Vagina (tissue), 2 donors: ENCODE data around the gene LCN1. TPM values are rescaled to one million over a fixed set of nuclear protein-coding genes. Genes with fewer than 3 reads are reported as not detected.

Experiments used
- DNase-seq, 2 donors: peaks; one replicate each; pipeline ENCODE4 v3.0.0-alpha.2; 2017; ENCODE audit errors: extremely low spot score in 2 of 2
- H3K27ac ChIP-seq: fragments of 200-600 bp; sonication (generic); one replicate; pipeline ENCODE4 v1.5.1; 2019
- H3K27me3 ChIP-seq: fragments of 200-600 bp; sonication (generic); one replicate; pipeline ENCODE4 v1.5.1; 2019
- H3K36me3 ChIP-seq, 2 donors: fragments of 200-600 bp; sonication (generic); one replicate each; pipeline ENCODE4 v1.5.1; 2017 to 2019
- H3K4me1 ChIP-seq: fragments of 200-600 bp; sonication (generic); one replicate; pipeline ENCODE4 v1.5.1; 2019
- H3K4me3 ChIP-seq, 2 donors: fragments of 200-600 bp; sonication (generic); 1 replicate in 1 of 2; 2 replicates in 1 of 2; pipeline ENCODE4 v1.5.1; 2016 to 2019
- H3K9me3 ChIP-seq: fragments of 200-600 bp; sonication (generic); one replicate; pipeline ENCODE4 v1.5.1; 2019
- POLR2A ChIP-seq, 2 donors: fragments of 450-650 bp; IDR thresholded peaks; one replicate each; pipeline ENCODE4 v1.6.1; 2017; ENCODE audit warnings: antibody characterized with exemption in 2 of 2, mild to moderate bottlenecking in 2 of 2, moderate library complexity in 2 of 2
- POLR2AphosphoS5 ChIP-seq, 2 donors: sonication (generic); formaldehyde crosslinking; IDR thresholded peaks; one replicate each; pipeline ENCODE4 v1.9.0; 2017; ENCODE audit warnings: antibody characterized with exemption in 2 of 2, mild to moderate bottlenecking in 2 of 2, low read depth in 1 of 2; ENCODE audit not compliant: insufficient read depth in 1 of 2
- intact Hi-C: fragments of 100-400 bp; cut with DNase I; formaldehyde crosslinking; loops from one replicate; pipeline ENCODE4 v1.15.1; 2023
- total RNA-seq: library from RNA; depleted of rRNA; stranded (reverse); fragments of >200 nt; gene quantifications from one replicate; pipeline ENCODE4 v1.2.3, GENCODE V29; 2016
- TF ChIP-seq, protein P1 (sequence below), 3 experiments: fragments of 450-650 bp in 2 of 3; fragments of 200-600 bp in 1 of 3; sonication (generic) in 1 of 3; IDR thresholded peaks; one replicate each; pipeline ENCODE4 v1.5.1; 2017 to 2019; ENCODE audit warnings: antibody characterized with exemption in 3 of 3, mild to moderate bottlenecking in 2 of 3, moderate library complexity in 2 of 3

LCN1 gene
- total RNA-seq, 1 donor from 2014 or later: not detected

- TF ChIP-seq, protein P1, sequence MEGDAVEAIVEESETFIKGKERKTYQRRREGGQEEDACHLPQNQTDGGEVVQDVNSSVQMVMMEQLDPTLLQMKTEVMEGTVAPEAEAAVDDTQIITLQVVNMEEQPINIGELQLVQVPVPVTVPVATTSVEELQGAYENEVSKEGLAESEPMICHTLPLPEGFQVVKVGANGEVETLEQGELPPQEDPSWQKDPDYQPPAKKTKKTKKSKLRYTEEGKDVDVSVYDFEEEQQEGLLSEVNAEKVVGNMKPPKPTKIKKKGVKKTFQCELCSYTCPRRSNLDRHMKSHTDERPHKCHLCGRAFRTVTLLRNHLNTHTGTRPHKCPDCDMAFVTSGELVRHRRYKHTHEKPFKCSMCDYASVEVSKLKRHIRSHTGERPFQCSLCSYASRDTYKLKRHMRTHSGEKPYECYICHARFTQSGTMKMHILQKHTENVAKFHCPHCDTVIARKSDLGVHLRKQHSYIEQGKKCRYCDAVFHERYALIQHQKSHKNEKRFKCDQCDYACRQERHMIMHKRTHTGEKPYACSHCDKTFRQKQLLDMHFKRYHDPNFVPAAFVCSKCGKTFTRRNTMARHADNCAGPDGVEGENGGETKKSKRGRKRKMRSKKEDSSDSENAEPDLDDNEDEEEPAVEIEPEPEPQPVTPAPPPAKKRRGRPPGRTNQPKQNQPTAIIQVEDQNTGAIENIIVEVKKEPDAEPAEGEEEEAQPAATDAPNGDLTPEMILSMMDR (IDR thresholded peaks at IDR 0.05): no peak
- TF ChIP-seq POLR2A (IDR thresholded peaks at IDR 0.05): no peak
- no peak for TF ChIP-seq POLR2AphosphoS5 (IDR thresholded peaks at IDR 0.05; ENCODE audit: insufficient read depth in 1 of 2, low read depth in 1 of 2)
- no peaks in the 10 kb centered on the region for H3K4me1 ChIP-seq
- intact Hi-C loops: no loop called here
- H3K4me3 ChIP-seq: no peak overlapping the region
- no peak overlapping the region for H3K27ac ChIP-seq
- no peaks in the 10 kb centered on the region for H3K9me3 ChIP-seq
- no peaks in the 10 kb centered on the region for H3K27me3 ChIP-seq
- H3K36me3 ChIP-seq: no peaks in the 10 kb centered on the region
- no peak for DNase-seq
Observed at GRCh38 chr9:135492886-135493669, 28.2 kb upstream of the LCN1 start.

DNA sequence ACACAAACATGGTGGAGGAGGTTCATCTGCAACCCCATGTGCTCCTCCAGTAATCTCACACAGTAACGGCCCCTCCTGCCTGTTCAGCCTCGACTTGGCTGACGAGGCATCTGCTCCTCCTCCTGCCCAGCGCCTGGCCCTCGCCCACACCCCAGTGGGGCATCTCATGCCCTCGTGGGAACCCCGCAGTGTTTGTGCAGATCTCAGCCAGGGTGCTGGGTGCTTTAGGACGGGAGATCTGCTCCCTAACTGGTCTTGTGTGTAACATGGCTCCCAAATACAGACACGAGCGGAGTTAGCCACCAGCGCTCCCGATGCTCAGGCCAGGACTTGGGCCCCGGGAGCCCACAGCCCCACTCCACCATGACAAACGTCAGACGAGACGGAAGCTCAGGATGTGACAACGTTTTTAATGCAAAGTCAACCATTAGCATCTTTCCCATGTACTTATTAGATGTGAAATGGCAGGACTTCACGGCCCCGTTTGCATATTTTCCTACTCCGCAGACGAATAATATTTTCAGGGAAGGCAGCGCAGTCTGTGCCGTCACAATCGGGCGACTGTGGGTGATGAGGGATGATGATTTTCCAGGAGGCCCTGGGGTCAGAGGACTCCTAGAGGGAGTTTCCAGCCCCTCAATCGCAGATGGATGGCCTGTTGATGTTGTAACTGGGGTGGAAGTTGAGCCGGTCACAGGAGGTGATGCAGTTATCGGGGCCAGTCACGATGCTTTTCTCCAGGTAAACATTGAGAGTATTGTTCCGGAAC, 26.3 kb upstream of the LCN1 start:
- H3K4me3 ChIP-seq: no peak overlapping the region
- TF ChIP-seq POLR2A (IDR thresholded peaks at IDR 0.05) (no peak), POLR2AphosphoS5 (IDR thresholded peaks at IDR 0.05; ENCODE audit: insufficient read depth in 1 of 2, low read depth in 1 of 2) (no peak)
- TF ChIP-seq, protein P1 (IDR thresholded peaks at IDR 0.05): no peak
- H3K27ac ChIP-seq: no peak overlapping the region
- no peak for DNase-seq
- no peaks in the 10 kb centered on the region for H3K9me3 ChIP-seq
- H3K4me1 ChIP-seq: peaks cover 9% of the 10 kb centered on the region
- no peaks in the 10 kb centered on the region for H3K27me3 ChIP-seq
- H3K36me3 ChIP-seq: no peaks in the 10 kb centered on the region
- intact Hi-C loops: no loop called here

DNA sequence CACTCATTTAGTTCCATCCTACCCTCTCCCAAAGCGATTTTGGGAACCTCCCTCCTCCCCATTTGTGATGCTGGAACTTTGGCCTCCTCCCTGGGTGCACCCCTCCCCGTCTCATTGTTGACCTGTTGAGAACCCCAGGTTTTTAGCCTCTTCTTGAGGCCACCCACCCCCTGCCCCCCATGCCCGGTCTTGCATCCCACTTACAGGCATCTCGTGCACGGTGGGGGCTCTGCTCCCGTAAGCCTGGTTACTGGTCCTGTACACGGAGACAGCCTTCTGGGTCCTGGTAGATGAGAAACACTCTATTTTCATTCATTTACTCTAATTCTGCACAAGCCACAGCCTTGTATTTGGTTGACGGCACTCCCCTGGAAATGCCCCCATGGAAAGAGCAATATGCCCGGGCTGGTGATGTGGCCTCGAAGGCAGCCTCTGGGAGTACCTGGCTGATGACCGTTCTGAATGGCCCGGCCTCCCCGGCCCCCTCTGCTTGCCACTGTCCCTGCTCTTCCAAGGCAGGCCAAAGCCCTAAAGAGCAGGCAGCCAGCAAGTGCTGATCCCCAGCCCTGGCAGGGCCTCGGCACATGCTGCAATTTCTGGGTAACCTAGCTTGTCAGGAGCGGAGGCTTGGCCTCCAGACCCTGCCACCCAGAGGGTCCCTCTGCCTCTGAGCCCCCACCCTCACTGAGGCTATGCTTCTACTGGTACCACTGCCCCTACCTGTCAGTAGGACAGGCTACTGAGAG, 22.7 kb upstream of the LCN1 start:
- Histone ChIP-seq H3K9me3 (no peaks in the 10 kb centered on the region), H3K4me1 (peaks cover 24% of the 10 kb centered on the region), H3K4me3 (no peak overlapping the region), H3K27ac (no peak overlapping the region), H3K27me3 (no peaks in the 10 kb centered on the region), H3K36me3 (peaks cover 0 to 8% of the 10 kb centered on the region in 2 donors)
- no peak for DNase-seq
- TF ChIP-seq POLR2AphosphoS5 (IDR thresholded peaks at IDR 0.05; ENCODE audit: insufficient read depth in 1 of 2, low read depth in 1 of 2) (no peak), POLR2A (IDR thresholded peaks at IDR 0.05) (no peak)
- TF ChIP-seq, protein P1 (IDR thresholded peaks at IDR 0.05): no peak
- intact Hi-C loops: no loop called here

- peaks cover 0 to 17% of the 10 kb centered on the region in 2 donors for H3K36me3 ChIP-seq
- H3K27me3 ChIP-seq: no peaks in the 10 kb centered on the region
- peak overlapping the region; percentile 83 to 98 for H3K4me3 ChIP-seq
- H3K9me3 ChIP-seq: no peaks in the 10 kb centered on the region
- TF ChIP-seq POLR2A (IDR thresholded peaks at IDR 0.05): no peak
- peak; percentile 38 to 66 for TF ChIP-seq POLR2AphosphoS5 (IDR thresholded peaks at IDR 0.05; ENCODE audit: insufficient read depth in 1 of 2, low read depth in 1 of 2)
- TF ChIP-seq, protein P1 (IDR thresholded peaks at IDR 0.05): no peak
- DNase-seq: no peak
- intact Hi-C loops: no loop called here
- peak overlapping the region; percentile 81 for H3K27ac ChIP-seq
- peaks cover 24% of the 10 kb centered on the region for H3K4me1 ChIP-seq
Observed at GRCh38 chr9:135499326-135500070, 21.7 kb upstream of the LCN1 start.
